ENCODE results near the gene ZSCAN18.

Gene ZSCAN18

GRCh38 chr19:58044391-58044790 lies 53.6 kb downstream of the ZSCAN18 start:
- no peaks in the 10 kb centered on the region for H3K36me3 ChIP-seq (ENCODE audit: insufficient read depth, low read length)
- H3K27ac ChIP-seq (ENCODE audit: low read depth, low read length), result no peak overlapping the region
- H3K4me1 ChIP-seq (ENCODE audit: control insufficient read depth, insufficient read depth, low read length, unreplicated experiment), result no peaks in the 10 kb centered on the region
- no peak overlapping the region for H2AFZ ChIP-seq (ENCODE audit: low read length, unreplicated experiment)
- H3K4me3 ChIP-seq (ENCODE audit: low read depth, low read length), result no peak overlapping the region
- no peaks in the 10 kb centered on the region for H3K27me3 ChIP-seq (ENCODE audit: insufficient read depth, low read length)
- no peaks in the 10 kb centered on the region for H3K79me2 ChIP-seq (ENCODE audit: control insufficient read depth, insufficient read depth, low read length, unreplicated experiment)

- H2AFZ ChIP-seq (ENCODE audit: low read length, unreplicated experiment), result no peak overlapping the region
- H3K79me2 ChIP-seq (ENCODE audit: control insufficient read depth, insufficient read depth, low read length, unreplicated experiment), result no peaks in the 10 kb centered on the region
- no peaks in the 10 kb centered on the region for H3K4me1 ChIP-seq (ENCODE audit: control insufficient read depth, insufficient read depth, low read length, unreplicated experiment)
- H3K4me3 ChIP-seq (ENCODE audit: low read depth, low read length), result no peak overlapping the region
- no peak overlapping the region for H3K27ac ChIP-seq (ENCODE audit: low read depth, low read length)
- H3K36me3 ChIP-seq (ENCODE audit: insufficient read depth, low read length), result no peaks in the 10 kb centered on the region
- no peaks in the 10 kb centered on the region for H3K27me3 ChIP-seq (ENCODE audit: insufficient read depth, low read length)
Measured at GRCh38 chr19:58042495-58043340, 55.3 kb downstream of the ZSCAN18 start.

- H3K79me2 ChIP-seq (ENCODE audit: control insufficient read depth, insufficient read depth, low read length, unreplicated experiment), result no peaks in the 10 kb centered on the region
- H2AFZ ChIP-seq (ENCODE audit: low read length, unreplicated experiment), result no peak overlapping the region
- H3K36me3 ChIP-seq (ENCODE audit: insufficient read depth, low read length), result no peaks in the 10 kb centered on the region
- H3K27me3 ChIP-seq (ENCODE audit: insufficient read depth, low read length), result no peaks in the 10 kb centered on the region
- H3K4me1 ChIP-seq (ENCODE audit: control insufficient read depth, insufficient read depth, low read length, unreplicated experiment), result no peaks in the 10 kb centered on the region
- no peak overlapping the region for H3K4me3 ChIP-seq (ENCODE audit: low read depth, low read length)
- no peak overlapping the region for H3K27ac ChIP-seq (ENCODE audit: low read depth, low read length)
Measured at GRCh38 chr19:58040751-58041525, 57.1 kb downstream of the ZSCAN18 start.

GRCh38 chr19:58038688-58039204 lies 59.3 kb downstream of the ZSCAN18 start:
- Histone ChIP-seq H2AFZ (ENCODE audit: low read length, unreplicated experiment) (no peak overlapping the region), H3K27ac (ENCODE audit: low read depth, low read length) (no peak overlapping the region), H3K27me3 (ENCODE audit: insufficient read depth, low read length) (peaks cover 10% of the 10 kb centered on the region; the same call in 1 of the 2 replicates), H3K79me2 (ENCODE audit: control insufficient read depth, insufficient read depth, low read length, unreplicated experiment) (no peaks in the 10 kb centered on the region), H3K4me3 (ENCODE audit: low read depth, low read length) (no peak overlapping the region), H3K36me3 (ENCODE audit: insufficient read depth, low read length) (no peaks in the 10 kb centered on the region), H3K4me1 (ENCODE audit: control insufficient read depth, insufficient read depth, low read length, unreplicated experiment) (no peaks in the 10 kb centered on the region)

- peaks cover 13% of the 10 kb centered on the region; the same call in 1 of the 2 replicates for H3K27me3 ChIP-seq (ENCODE audit: insufficient read depth, low read length)
- no peak overlapping the region for H2AFZ ChIP-seq (ENCODE audit: low read length, unreplicated experiment)
- H3K79me2 ChIP-seq (ENCODE audit: control insufficient read depth, insufficient read depth, low read length, unreplicated experiment), result no peaks in the 10 kb centered on the region
- H3K36me3 ChIP-seq (ENCODE audit: insufficient read depth, low read length), result no peaks in the 10 kb centered on the region
- no peaks in the 10 kb centered on the region for H3K4me1 ChIP-seq (ENCODE audit: control insufficient read depth, insufficient read depth, low read length, unreplicated experiment)
- H3K4me3 ChIP-seq (ENCODE audit: low read depth, low read length), result no peak overlapping the region
- no peak overlapping the region for H3K27ac ChIP-seq (ENCODE audit: low read depth, low read length)
Measured at GRCh38 chr19:58037927-58038687, 59.9 kb downstream of the ZSCAN18 start.

- Histone ChIP-seq H3K4me3 (ENCODE audit: low read depth, low read length) (no peak overlapping the region), H3K27ac (ENCODE audit: low read depth, low read length) (no peak overlapping the region), H2AFZ (ENCODE audit: low read length, unreplicated experiment) (no peak overlapping the region), H3K36me3 (ENCODE audit: insufficient read depth, low read length) (no peaks in the 10 kb centered on the region), H3K27me3 (ENCODE audit: insufficient read depth, low read length) (peaks cover 13% of the 10 kb centered on the region; the same call in 1 of the 2 replicates), H3K79me2 (ENCODE audit: control insufficient read depth, insufficient read depth, low read length, unreplicated experiment) (no peaks in the 10 kb centered on the region), H3K4me1 (ENCODE audit: control insufficient read depth, insufficient read depth, low read length, unreplicated experiment) (no peaks in the 10 kb centered on the region)
Measured at GRCh38 chr19:58035863-58036262, 62.2 kb downstream of the ZSCAN18 start.

- Histone ChIP-seq H3K79me2 (ENCODE audit: control insufficient read depth, insufficient read depth, low read length, unreplicated experiment) (no peaks in the 10 kb centered on the region), H3K27me3 (ENCODE audit: insufficient read depth, low read length) (peaks cover 13% of the 10 kb centered on the region; the same call in 1 of the 2 replicates), H3K36me3 (ENCODE audit: insufficient read depth, low read length) (no peaks in the 10 kb centered on the region), H2AFZ (ENCODE audit: low read length, unreplicated experiment) (no peak overlapping the region), H3K4me1 (ENCODE audit: control insufficient read depth, insufficient read depth, low read length, unreplicated experiment) (no peaks in the 10 kb centered on the region), H3K4me3 (ENCODE audit: low read depth, low read length) (no peak overlapping the region), H3K27ac (ENCODE audit: low read depth, low read length) (no peak overlapping the region)
Measured at GRCh38 chr19:58034477-58034793, 63.6 kb downstream of the ZSCAN18 start.
